Nephron (organoid): Measurements from ENCODE around the gene RPTOR.

Source experiments
- H3K27ac Mint-ChIP-seq, 3 experiments: 2 replicates each; pipeline ENCODE4 v1.8.0; 2020; ENCODE audit warnings: mixed read lengths in 3 of 3, mild to moderate bottlenecking in 2 of 3, moderate library complexity in 1 of 3
- H3K27me3 Mint-ChIP-seq: 2 replicates; pipeline ENCODE4 v1.8.0; 2021; ENCODE audit warnings: low read depth, mild to moderate bottlenecking, moderate library complexity, mixed read lengths
- H3K36me3 Mint-ChIP-seq: 2 replicates; pipeline ENCODE4 v1.8.0; 2020; ENCODE audit warnings: low read depth, mixed read lengths
- H3K4me1 Mint-ChIP-seq: 2 replicates; pipeline ENCODE4 v1.8.0; 2020; ENCODE audit warnings: mixed read lengths
- H3K4me3 Mint-ChIP-seq, 3 experiments: 2 replicates each; pipeline ENCODE4 v1.8.0; 2020; ENCODE audit warnings: mild to moderate bottlenecking in 3 of 3, mixed read lengths in 3 of 3, moderate library complexity in 2 of 3
- H3K9me3 Mint-ChIP-seq: 2 replicates; pipeline ENCODE4 v1.8.0; 2020; ENCODE audit warnings: mixed read lengths
- CTCF ChIP-seq, 3 experiments: fragments of 200-600 bp; sonication (generic); IDR thresholded peaks; one replicate each; pipeline ENCODE4 v1.5.0; 2021; ENCODE audit warnings: antibody characterized with exemption in 3 of 3; ENCODE audit not compliant: unreplicated experiment in 3 of 3

Gene RPTOR

GRCh38 chr17:80772906-80773242 is 228.2 kb downstream of the RPTOR start:
- Mint-ChIP-seq H3K27ac (peak overlapping the region; percentile 54 to 89 (median 77)), H3K9me3 (no peaks in the 10 kb centered on the region), H3K4me1 (peaks cover 53% of the 10 kb centered on the region), H3K4me3 (no peak overlapping the region), H3K36me3 (peaks cover 18% of the 10 kb centered on the region), H3K27me3 (no peaks in the 10 kb centered on the region)
- TF ChIP-seq CTCF (IDR thresholded peaks at IDR 0.05; ENCODE audit: unreplicated experiment in 3 of 3): no peak

GRCh38 chr17:80773243-80773991 is 228.8 kb downstream of the RPTOR start:
- Mint-ChIP-seq H3K36me3 (peaks cover 20% of the 10 kb centered on the region), H3K27ac (peak overlapping the region; percentile 54 to 89 (median 79)), H3K4me3 (no peak overlapping the region), H3K27me3 (no peaks in the 10 kb centered on the region), H3K4me1 (peaks cover 54% of the 10 kb centered on the region), H3K9me3 (no peaks in the 10 kb centered on the region)
- no peak for TF ChIP-seq CTCF (IDR thresholded peaks at IDR 0.05; ENCODE audit: unreplicated experiment in 3 of 3)

GRCh38 chr17:80774146-80774545 is 229.5 kb downstream of the RPTOR start:
- no peak for TF ChIP-seq CTCF (IDR thresholded peaks at IDR 0.05; ENCODE audit: unreplicated experiment in 3 of 3)
- Mint-ChIP-seq H3K9me3 (no peaks in the 10 kb centered on the region), H3K4me1 (peaks cover 54% of the 10 kb centered on the region), H3K4me3 (no peak overlapping the region), H3K36me3 (peaks cover 20% of the 10 kb centered on the region), H3K27ac (peak overlapping the region; percentile 54 to 89 (median 79)), H3K27me3 (no peaks in the 10 kb centered on the region)

GRCh38 chr17:80774643-80775281 is 230.1 kb downstream of the RPTOR start:
- Mint-ChIP-seq H3K36me3 (peaks cover 20% of the 10 kb centered on the region), H3K4me1 (peaks cover 54% of the 10 kb centered on the region), H3K27me3 (no peaks in the 10 kb centered on the region), H3K27ac (peak overlapping the region; percentile 66 to 89 (median 79)), H3K9me3 (no peaks in the 10 kb centered on the region), H3K4me3 (peak overlapping the region in 1 of 3 experiments; percentile 15)
- TF ChIP-seq CTCF (IDR thresholded peaks at IDR 0.05; ENCODE audit: unreplicated experiment in 3 of 3): no peak

GRCh38 chr17:80775863-80776262 is 231.2 kb downstream of the RPTOR start:
- H3K9me3 Mint-ChIP-seq: no peaks in the 10 kb centered on the region
- peaks cover 60% of the 10 kb centered on the region for H3K4me1 Mint-ChIP-seq
- no peak overlapping the region for H3K27ac Mint-ChIP-seq
- no peak overlapping the region for H3K4me3 Mint-ChIP-seq
- no peak for TF ChIP-seq CTCF (IDR thresholded peaks at IDR 0.05; ENCODE audit: unreplicated experiment in 3 of 3)
- H3K27me3 Mint-ChIP-seq: no peaks in the 10 kb centered on the region
- peaks cover 20% of the 10 kb centered on the region for H3K36me3 Mint-ChIP-seq
